Measurements from ENCODE around the gene ATP1A2.

Gene ATP1A2

DNA sequence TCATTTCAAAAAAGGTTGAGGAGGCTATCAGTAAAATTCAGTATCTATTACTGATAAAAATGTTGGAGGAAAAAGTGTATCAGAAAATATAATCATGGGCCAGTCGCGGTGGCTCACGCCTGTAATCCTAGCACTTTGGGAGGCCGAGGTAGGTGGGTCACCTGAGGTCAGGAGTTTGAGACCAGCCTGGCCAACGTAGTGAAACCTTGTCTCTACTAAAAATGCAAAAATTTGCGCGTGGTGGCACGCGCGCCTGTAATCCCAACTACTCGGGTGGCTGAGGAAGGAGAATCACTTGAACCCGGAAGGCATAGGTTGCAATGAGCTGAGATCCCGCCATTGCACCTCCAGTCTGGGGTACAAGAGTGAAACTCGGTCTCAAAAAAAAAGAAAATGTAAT, 30.5 kb downstream of the ATP1A2 start:
- DNase-seq (ENCODE audit: low read depth): no peak

DNA sequence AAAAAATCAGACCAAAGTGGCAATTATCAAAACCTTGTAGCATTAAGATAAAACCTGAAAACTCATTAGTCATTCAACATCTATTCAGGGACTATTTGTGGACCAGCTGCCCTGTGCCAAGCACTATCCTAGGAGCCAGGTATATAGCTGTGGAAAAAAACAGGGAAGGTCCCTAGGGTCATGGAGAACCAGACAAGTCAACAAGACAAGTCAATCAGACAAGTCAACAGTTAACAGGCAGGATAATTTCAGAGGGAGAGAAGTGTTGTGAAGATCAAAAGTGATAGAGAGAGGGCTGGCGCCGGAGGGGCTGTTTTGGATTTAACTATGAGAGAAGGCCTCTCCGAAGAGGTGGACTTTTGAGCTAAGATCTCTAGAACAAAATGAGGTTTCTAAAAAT, 32.6 kb downstream of the ATP1A2 start:
- no peak for DNase-seq (ENCODE audit: low read depth)

DNA sequence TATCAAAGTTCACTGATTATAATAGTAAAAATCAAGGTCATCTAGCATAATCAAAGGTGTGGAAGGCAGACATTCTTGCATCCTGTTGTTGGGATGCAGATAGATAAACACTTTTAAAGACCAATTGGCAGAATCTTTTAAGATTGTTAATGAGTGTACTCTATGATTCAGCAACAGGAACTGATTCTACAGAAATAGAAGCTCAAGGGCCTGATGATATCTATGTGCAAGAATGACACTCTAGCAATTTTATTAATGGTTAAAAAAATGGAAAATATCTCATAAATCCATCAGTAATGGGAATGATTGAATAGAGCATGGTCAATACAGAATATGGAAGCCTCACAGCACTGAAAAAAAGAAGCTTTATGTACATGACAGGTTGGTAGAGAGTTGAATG, 33.7 kb downstream of the ATP1A2 start:
- DNase-seq (ENCODE audit: low read depth): no peak

DNA sequence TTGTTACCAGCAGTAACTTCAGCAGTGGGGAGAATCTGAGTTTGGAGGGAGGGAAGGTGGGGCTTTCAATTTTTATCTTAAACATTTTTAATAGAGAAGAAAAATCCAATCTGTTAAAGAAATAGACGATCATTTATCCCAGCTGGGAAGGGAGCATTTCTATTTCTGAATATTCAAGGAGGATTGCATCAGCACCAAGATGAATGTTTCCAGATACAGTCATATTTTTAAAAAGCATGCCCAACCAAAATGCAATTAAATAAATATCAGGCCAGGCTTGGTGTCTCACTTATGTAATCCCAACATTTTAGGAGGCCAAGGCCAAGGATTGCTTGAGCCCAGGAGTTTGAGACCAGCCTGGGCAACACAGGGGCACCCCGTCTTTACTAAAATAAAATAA, 34.2 kb downstream of the ATP1A2 start:
- no peak for DNase-seq (ENCODE audit: low read depth)

DNA sequence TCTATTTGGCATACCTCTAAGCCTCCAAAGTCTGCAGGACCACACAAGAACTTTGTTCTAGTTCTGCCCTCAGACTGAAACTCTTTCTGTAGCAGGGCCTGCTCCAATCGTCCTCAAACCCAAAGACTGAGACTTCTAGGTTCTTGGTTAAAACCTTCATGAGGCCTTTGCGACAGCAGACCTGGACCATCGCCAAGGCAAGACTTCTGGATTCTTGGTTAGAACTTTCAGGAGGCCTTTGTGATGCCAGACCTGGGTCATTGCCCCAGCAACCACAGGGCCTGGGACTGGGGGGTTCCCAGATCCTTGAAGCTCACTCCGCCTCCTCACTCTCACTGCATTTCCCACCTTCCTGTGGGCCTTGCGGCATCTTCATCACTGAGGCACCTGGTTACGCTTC, 35.7 kb downstream of the ATP1A2 start, which contains the start of gene ATP1A4:
Gene ATP1A4, plus strand, starts transcription at position 301 of the 400 bp plus-strand sequence. CDS start 438 bp downstream, outside the sequence.
- no peak for DNase-seq (ENCODE audit: low read depth)

DNA sequence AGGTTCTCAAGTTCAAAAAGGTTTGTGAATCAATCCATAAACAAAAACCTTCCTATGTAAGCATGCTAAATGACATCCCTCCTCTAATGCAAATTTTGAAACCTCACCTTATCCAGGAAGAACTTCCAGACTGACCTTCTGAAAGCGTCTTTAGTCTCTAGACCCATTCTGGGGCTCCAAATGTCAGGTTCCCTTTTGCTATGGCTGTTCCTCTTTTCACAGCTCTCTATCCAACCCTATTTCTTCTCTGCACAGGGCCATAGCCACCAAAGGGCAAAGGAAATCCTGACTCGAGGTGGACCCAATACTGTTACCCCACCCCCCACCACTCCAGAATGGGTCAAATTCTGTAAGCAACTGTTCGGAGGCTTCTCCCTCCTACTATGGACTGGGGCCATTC, 39.2 kb downstream of the ATP1A2 start:
- DNase-seq (ENCODE audit: low read depth): no peak

DNA sequence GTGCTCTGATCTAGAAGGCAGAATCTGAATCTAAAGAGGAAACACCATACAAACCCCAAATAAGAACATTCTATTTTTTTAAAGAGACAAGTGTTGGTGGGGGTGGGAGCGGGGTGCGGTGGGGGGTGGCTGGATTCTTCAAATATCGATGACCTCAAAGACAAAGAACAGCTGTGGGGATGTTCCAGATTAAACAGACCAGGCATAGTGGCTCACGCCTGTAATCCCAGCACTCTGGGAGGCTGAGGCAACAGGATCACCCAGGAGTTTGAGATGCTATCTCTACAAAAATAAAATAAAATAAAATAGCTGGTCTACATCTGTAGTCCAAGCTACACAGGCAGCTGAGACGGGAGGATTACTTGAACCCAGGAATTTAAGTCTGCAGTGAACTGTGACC, 40.8 kb downstream of the ATP1A2 start:
- DNase-seq (ENCODE audit: low read depth): no peak

DNA sequence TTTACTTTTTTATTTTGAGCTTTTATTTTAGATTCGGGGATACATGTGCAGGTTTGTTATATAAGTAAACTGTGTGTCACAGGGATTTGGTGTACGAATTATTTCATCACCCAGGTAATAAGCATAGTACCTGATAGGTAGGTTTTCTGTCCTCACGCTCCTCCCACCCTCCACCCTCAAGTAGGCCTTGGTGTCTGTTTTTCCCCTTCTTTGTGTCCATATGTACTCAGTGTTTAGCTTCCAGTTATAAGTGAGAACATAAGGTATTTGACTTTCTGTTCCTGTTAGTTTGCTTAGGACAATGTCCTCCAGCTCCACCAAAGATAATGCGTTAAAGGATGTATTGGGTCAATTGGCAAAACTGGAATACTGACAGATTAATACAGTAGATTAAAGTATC, 41.6 kb downstream of the ATP1A2 start:
- no peak for DNase-seq (ENCODE audit: low read depth)

DNA sequence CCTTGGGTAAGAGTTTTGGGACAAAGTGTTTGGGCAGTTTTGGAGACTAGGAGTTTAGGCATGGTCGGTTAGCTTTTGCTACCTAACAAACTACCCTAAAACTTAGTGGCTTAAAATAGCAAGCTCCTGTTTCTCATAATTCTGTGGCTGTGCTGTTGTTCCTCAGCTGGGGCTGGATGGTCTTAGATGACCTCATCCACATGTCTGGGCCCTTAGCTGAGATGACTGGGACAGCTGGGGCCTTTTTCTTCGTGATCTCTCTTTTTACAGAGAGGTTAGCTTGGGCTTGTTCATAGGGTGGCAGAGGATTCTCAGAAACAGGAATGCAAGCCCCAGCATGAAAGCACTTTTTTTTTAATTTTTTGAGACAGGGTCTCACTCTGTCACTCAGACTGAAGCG, 42.5 kb downstream of the ATP1A2 start:
- no peak for DNase-seq (ENCODE audit: low read depth)

DNA sequence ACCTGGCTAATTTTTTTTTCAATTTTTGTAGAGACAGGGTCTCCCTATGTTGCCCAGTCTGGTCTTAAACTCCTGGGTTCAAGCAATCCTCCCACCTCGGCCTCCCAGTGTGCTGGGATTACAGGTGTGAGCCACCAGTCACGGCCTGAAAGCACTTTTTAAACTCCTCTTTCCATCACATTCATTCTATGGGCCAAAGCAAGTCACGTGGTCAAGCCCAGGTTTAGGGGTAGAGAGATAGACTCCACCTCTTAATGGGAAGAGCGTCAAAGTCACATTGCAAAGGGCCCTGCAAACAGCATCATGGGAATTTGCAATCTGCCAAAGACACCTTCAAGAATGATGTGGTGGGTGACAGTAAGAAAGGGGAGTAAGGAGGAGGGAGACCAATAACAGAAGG, 43.0 kb downstream of the ATP1A2 start:
- DNase-seq (ENCODE audit: low read depth): no peak

DNA sequence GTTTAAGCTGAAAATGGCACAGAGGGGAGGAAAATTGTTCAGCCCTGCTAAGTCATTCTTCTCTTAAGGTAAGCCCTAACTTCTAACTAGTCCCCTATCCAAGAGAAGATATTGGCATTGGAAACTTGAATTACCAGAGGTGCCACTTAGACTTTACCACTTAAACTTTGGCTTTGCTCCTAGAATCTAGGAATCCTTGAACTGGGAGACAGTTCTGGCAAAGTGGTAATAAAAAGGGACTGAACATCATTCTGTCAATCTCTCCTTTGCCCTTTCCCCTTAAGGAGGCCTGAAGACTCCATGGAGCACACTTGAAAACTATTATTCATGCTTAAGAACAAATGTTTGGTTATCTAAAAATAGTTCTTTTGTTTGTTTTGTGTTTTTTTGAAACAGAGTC, 44.3 kb downstream of the ATP1A2 start:
- DNase-seq (ENCODE audit: low read depth): no peak

DNA sequence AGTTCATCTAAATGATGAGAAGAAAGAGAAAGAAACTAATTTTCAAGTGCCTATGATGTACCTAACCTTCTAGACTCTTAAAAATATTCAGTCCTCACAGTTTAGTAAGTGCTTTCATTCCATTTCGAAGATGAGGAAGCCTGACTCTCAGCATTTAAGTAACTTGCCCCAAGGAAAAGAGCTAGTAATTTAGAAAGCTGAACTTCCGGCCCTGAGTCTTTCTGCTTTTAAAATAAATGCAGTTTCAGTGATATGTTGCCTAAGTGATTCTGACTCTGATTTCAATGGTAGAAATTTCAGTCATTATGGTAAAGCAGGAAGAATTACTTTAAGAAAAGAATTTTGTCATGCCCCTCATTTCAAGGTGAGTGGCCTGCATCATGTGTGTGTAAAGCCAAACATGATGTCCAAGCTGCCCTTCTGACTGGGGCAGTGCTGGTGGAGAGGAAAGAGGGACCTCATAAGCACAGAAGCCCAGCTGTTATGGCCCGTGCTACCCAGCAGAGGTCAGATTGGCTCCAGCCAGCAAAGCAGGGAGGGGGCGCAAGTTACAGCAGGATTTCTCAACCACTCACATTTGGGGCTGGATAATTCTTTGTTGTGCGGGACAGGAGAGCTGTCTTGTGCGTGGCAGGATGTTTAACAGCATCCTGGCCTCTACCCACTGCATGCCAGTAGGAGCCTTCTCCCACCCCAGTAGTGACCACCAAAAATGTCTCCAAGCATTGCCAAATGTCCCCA, 46.6 kb downstream of the ATP1A2 start:
- DNase-seq (ENCODE audit: low read depth): no peak

DNA sequence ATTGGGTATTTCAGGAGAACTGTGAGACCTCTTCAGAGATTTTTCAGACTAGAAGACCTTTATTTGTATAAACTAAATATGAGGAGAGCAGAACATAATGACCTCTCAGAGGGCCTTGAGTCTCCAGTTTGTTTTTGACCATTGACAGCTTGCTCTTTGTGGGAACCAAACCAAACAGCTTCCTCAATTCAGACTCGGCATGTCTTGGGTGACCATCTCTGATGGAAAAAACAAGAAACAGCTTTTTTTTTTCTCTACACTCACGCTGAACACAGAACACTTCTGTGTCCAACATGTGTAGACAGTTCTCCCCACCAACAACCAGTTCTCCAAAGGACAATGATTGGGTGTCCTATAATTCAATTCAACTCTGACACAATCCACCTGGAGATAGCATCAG, 47.4 kb downstream of the ATP1A2 start:
- DNase-seq (ENCODE audit: low read depth): no peak

DNA sequence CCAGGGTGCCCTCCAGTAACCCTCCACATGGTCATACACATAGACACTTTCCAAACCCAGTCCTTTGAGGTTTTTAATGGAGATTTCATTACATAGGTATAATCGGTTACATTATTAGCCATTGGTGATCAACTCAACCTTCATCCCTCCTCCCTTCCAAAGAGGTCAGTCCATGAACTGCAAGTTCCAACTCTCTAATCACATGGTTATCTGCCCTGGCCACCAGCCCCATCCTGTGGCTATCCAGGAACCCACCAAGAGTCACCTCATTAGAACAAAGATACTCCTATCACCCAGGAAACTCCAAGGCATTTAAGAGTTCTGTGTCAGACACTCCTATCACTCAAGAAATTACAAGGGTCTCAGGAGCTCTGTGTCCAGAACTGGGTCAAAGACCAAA, 48.1 kb downstream of the ATP1A2 start:
- no peak for DNase-seq (ENCODE audit: low read depth)

DNA sequence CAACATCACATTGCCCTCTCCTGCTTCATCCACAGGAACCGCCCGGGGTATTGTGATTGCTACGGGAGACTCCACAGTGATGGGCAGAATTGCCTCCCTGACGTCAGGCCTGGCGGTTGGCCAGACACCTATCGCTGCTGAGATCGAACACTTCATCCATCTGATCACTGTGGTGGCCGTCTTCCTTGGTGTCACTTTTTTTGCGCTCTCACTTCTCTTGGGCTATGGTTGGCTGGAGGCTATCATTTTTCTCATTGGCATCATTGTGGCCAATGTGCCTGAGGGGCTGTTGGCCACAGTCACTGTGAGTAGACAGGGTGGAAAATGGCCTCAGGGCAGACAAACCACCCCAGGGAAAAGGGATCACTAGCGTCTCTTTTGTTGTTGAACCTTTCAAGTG, 48.6 kb downstream of the ATP1A2 start:
- no peak for DNase-seq (ENCODE audit: low read depth)

DNA sequence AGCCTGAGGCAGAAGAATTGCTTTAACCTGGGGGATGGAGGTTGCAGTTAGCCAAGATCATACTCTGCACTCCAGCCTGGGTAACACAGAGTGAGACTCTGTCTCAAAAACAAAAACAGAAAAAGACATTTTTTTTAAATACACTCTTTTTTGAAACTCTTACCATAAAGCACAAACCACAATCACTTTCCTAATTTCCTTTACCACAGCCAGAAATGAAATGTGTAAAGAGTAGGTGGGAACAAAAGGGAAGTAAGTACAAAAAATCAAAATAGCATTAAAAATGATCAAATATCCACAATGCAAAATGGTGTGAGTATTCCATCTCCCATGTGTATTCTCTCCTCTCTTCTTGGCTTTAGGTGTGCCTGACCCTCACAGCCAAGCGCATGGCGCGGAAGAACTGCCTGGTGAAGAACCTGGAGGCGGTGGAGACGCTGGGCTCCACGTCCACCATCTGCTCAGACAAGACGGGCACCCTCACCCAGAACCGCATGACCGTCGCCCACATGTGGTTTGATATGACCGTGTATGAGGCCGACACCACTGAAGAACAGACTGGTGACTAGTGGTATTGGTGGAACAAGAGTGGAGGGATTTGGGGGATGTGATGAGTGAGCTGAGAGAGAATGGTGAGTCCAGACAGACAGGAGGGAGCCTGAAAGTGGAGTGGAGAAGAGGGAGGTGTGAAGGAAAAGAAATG, 50.8 kb downstream of the ATP1A2 start:
- DNase-seq (ENCODE audit: low read depth): no peak

DNA sequence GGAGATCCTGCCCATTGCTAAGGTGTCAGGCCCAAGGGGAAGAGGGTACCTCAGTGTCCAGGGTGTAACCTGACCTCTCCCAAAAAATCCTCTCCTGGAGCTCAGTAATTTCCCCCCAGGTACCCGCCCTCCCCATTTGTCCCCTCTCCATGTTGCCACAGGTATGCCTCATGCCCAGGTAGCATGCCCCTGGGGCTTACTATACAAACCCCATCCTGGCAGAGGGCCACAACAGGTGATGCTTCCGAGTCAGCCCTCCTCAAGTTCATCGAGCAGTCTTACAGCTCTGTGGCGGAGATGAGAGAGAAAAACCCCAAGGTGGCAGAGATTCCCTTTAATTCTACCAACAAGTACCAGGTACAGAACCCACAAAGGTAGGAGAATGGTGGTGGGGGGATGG, 51.5 kb downstream of the ATP1A2 start:
- no peak for DNase-seq (ENCODE audit: low read depth)

DNA sequence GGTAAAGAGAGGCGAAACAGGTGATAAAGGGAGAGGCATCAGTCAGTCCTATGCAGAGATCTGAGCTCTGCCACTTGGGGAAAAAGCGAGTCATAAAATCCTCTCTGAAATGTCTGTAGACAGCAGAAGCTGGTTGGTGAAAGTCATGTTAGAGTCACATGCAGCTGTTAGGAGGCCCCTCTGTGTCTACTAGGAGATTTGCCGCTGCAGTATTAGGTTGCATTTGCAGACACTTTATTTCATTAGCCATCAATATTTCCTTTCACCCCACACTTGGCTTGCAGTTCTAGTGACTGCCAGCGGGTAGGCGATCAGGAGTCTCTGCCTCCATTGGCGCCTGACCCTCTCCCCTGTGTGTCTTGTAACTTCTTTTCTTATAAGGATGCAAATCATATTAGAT, 52.0 kb downstream of the ATP1A2 start:
- no peak for DNase-seq (ENCODE audit: low read depth)

DNA sequence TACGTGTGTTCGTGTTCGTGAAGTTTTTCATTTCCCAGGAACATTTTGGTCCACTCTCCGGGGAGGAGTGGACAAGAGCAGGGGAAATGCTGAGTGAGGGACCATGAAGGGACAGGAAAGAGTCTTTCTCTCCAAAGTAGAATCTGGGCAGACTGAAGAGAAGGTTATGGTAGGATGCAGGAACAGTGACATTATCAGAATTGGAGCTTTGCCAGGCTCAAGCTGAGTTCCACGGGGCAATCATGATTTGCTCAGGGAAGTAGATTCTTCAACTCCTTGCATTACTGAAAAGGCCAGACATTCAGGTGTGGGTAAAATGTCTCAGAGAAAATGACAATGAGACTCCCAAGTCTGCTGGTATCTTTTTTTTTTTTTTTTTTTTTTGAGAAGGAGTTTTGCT, 52.5 kb downstream of the ATP1A2 start:
- DNase-seq (ENCODE audit: low read depth): no peak

DNA sequence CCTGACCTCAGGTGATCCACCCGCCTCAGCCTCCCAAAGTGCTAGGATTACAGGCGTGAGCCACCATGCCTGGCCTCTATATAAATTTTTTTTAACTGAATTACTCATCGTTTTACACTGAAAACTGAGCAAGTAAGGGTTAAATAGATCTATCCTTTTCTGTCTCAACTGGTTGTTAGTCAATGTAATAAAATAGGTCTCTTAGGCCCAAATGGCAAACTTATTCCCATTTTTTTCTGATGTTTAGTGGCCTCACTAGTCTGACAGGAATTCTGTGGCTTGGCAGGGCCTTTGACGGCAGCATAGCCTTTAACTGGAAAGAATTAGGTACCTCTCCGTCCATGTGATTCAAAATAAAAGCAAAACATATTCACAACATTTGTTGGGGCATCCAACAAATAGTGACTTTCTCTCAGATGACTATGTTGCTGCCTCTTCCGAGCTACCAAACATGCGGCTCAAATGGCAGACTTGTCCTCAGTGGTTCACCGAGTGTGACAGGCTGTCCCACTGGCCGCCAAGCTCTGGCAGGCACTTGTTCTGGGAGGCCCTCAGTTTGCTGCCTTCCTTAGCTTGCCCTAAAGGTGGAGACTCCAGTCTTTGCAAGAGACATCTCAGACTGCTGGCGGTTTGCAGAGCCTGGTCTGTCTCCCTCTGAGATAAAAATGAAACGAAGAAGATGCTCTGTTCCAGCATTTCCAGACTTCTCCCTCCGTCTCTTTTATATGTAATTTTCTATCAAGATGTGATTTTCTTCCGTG, 53.2 kb downstream of the ATP1A2 start:
- DNase-seq (ENCODE audit: low read depth): no peak

DNA sequence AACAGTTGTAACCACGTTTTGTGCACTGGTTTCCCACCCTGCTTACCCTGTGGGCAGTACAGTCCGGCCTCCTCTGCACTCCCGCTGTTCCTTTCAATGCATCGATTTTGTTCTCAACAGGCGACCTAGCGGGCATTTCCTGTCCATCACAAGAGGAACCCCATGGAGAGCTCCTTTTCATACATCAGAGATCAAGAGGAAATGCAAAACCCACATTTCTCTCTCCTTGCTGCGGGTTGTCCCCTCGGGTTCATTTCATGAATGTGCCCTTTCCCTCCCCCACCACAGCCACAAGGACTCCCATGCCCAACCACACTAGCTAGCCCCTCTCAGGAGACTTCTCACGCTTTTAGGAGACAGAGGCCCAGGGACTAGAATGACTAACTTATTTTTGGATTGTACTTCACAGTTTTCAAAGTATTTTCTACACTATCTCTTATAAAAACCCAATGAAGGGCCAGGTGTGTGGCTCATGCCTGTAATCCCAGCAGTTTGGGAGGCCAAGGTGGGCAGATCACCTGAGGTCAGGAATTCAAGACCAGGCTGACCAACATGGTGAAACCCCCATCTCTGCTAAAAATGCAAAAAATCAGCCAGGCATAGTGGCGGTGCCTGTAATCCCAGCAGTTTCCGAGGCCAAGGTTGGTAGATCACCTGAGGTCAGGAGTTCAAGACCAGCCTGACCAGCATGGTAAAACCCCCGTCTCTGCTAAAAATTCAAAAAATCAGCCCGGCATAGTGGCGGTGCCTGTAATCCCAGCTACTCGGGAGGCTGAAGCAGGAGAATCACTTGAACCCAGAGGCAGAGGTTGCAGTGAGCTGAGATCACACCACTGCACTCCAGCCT, 54.2 kb downstream of the ATP1A2 start:
- DNase-seq (ENCODE audit: low read depth): no peak

DNA sequence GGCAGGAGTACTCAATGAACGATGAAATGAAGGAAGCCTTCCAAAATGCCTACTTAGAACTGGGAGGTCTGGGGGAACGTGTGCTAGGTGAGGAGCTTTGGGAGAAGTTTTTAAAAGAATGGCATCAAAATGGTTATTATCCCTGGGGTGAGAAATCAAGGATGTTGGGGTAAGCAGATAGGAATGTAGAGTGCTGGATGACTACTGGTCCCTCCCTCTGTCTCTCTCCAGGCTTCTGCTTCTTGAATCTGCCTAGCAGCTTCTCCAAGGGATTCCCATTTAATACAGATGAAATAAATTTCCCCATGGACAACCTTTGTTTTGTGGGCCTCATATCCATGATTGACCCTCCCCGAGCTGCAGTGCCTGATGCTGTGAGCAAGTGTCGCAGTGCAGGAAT, 55.8 kb downstream of the ATP1A2 start:
- DNase-seq (ENCODE audit: low read depth): no peak

All from activated T-helper 1 cell treated with Interleukin-2 at 50 U/mL for 16 hours (primary cell).